Dermis blood vessel endothelial cell (primary cell): ENCODE data around the gene CDC40. TPM values are rescaled to one million over a fixed set of nuclear protein-coding genes. Genes with fewer than 3 reads are reported as not detected.
"Not testable (repeated sequence)": the region's sequence is repeated elsewhere in the genome, so short reads cannot be mapped to it uniquely, and the experiment has no call there.

Source experiments
- DNase-seq: peaks from one replicate; pipeline ENCODE4 v3.0.0; 2010
- total RNA-seq: library from RNA; depleted of rRNA; stranded (reverse); fragments of >200 nt; gene quantifications from 2 replicates; pipeline ENCODE4 v1.2.3, GENCODE V29; 2014

Gene CDC40
- total RNA-seq, 1 donor from 2014 or later, result 22.0 TPM

- DNase-seq, result not testable (repeated sequence)
Measured at GRCh38 chr6:110272781-110273180, 92.6 kb downstream of the CDC40 start.

- DNase-seq, result no peak
Measured at GRCh38 chr6:110277100-110277665, 97.0 kb downstream of the CDC40 start.

Other genes with a start within 250 kb of the CDC40 start
- not detected in 2 replicates for gene GPR6, start 202.1 kb upstream of the CDC40 start, total RNA-seq
- gene WASF1, start 757 bp upstream of the CDC40 start, total RNA-seq, result 11.4 and 22.0 TPM in 2 replicates
- not detected in 2 replicates for gene METTL24, start 177.9 kb downstream of the CDC40 start, total RNA-seq
- 2.0 and 2.4 TPM in 2 replicates for gene DDO, start 235.1 kb downstream of the CDC40 start, total RNA-seq